Thoracic aorta (tissue), 2 donors: Measurements from ENCODE around the gene CEP128. TPM values are rescaled to one million over a fixed set of nuclear protein-coding genes. Genes with fewer than 3 reads are reported as not detected.

Experiments used
- ATAC-seq: fragments of 150-250 bp; one replicate; pipeline ENCODE4 v1.8.0; 2017; ENCODE audit warnings: low read depth; ENCODE audit not compliant: insufficient number of reproducible peaks, low FRiP score
- DNase-seq: peaks from one replicate; pipeline ENCODE4 v3.0.0-alpha.2; 2020; ENCODE audit warnings: low spot score
- H3K27ac ChIP-seq, 2 donors: fragments of 200-600 bp; sonication (generic); 1 replicate in 1 of 2; 2 replicates in 1 of 2; pipeline ENCODE4 v1.5.1; 2016; ENCODE audit warnings: mild to moderate bottlenecking in 2 of 2, moderate library complexity in 2 of 2
- H3K27me3 ChIP-seq: fragments of 200-600 bp; sonication (generic); replicated peaks from 2 replicates; pipeline ENCODE4 v1.6.0; 2016; ENCODE audit warnings: mild to moderate bottlenecking; ENCODE audit not compliant: insufficient read depth
- H3K36me3 ChIP-seq: fragments of 200-600 bp; sonication (generic); one replicate; pipeline ENCODE4 v1.5.1; 2016
- H3K4me1 ChIP-seq, 2 donors: fragments of 200-600 bp; sonication (generic); 1 replicate in 1 of 2; 2 replicates in 1 of 2; pipeline versions ENCODE4 v1.5.1 to v1.6.0; 2016; ENCODE audit warnings: low read depth in 2 of 2, mild to moderate bottlenecking in 1 of 2; ENCODE audit not compliant: control insufficient read depth in 1 of 2
- H3K4me3 ChIP-seq: fragments of 200-600 bp; sonication (generic); 2 replicates; pipeline ENCODE4 v1.5.1; 2016; ENCODE audit warnings: mild to moderate bottlenecking
- H3K9me3 ChIP-seq: fragments of 200-600 bp; sonication (generic); 2 replicates; pipeline ENCODE4 v1.5.1; 2016
- CTCF ChIP-seq: fragments of 200-600 bp; sonication (generic); IDR thresholded peaks from one replicate; pipeline ENCODE4 v1.5.1; 2019; ENCODE audit warnings: antibody characterized with exemption
- total RNA-seq, 2 donors: library from RNA; depleted of rRNA; stranded (reverse); fragments of >200 nt; gene quantifications; one replicate each; pipeline versions ENCODE4 v1.1.0 to v1.2.3, GENCODE V29; 2016

Gene CEP128
- total RNA-seq, 2 donors from 2014 or later, result 2.1 to 4.7 TPM

- H3K36me3 ChIP-seq, result no peaks in the 10 kb centered on the region
- no peak overlapping the region for H3K27ac ChIP-seq
- no peak overlapping the region for H3K4me3 ChIP-seq
- DNase-seq (no peak), ATAC-seq (no peak)
- H3K27me3 ChIP-seq, result no peaks in the 10 kb centered on the region
- H3K4me1 ChIP-seq, result no peaks in the 10 kb centered on the region
- H3K9me3 ChIP-seq, result no peaks in the 10 kb centered on the region
- no peak for TF ChIP-seq CTCF
Observed at GRCh38 chr14:80567905-80568536, 373.5 kb downstream of the CEP128 start.

- H3K4me1 ChIP-seq, result no peaks in the 10 kb centered on the region
- DNase-seq (no peak), ATAC-seq (no peak)
- H3K4me3 ChIP-seq, result no peak overlapping the region
- no peaks in the 10 kb centered on the region for H3K36me3 ChIP-seq
- TF ChIP-seq CTCF, result no peak
- no peaks in the 10 kb centered on the region for H3K27me3 ChIP-seq
- no peaks in the 10 kb centered on the region for H3K9me3 ChIP-seq
- no peak overlapping the region for H3K27ac ChIP-seq
Observed at GRCh38 chr14:80565001-80565400, 376.5 kb downstream of the CEP128 start.

- Histone ChIP-seq H3K27me3 (no peaks in the 10 kb centered on the region), H3K4me3 (no peak overlapping the region), H3K4me1 (no peaks in the 10 kb centered on the region), H3K27ac (no peak overlapping the region), H3K36me3 (no peaks in the 10 kb centered on the region), H3K9me3 (no peaks in the 10 kb centered on the region)
- DNase-seq, result no peak
- no peak for ATAC-seq
- TF ChIP-seq CTCF, result no peak
Observed at GRCh38 chr14:80564051-80564450, 377.5 kb downstream of the CEP128 start.

GRCh38 chr14:80560800-80561657 lies 380.5 kb downstream of the CEP128 start:
- no peak for TF ChIP-seq CTCF
- no peak for DNase-seq
- H3K9me3 ChIP-seq, result no peaks in the 10 kb centered on the region
- no peaks in the 10 kb centered on the region for H3K27me3 ChIP-seq
- H3K27ac ChIP-seq, result no peak overlapping the region
- H3K4me1 ChIP-seq, result no peaks in the 10 kb centered on the region
- H3K4me3 ChIP-seq, result no peak overlapping the region
- no peak for ATAC-seq
- H3K36me3 ChIP-seq, result no peaks in the 10 kb centered on the region

- Histone ChIP-seq H3K36me3 (no peaks in the 10 kb centered on the region), H3K4me1 (peaks cover 0 to 8% of the 10 kb centered on the region in 2 donors), H3K27ac (no peak overlapping the region), H3K27me3 (no peaks in the 10 kb centered on the region), H3K9me3 (no peaks in the 10 kb centered on the region), H3K4me3 (no peak overlapping the region)
- no peak for DNase-seq
- no peak for TF ChIP-seq CTCF
- no peak for ATAC-seq
Observed at GRCh38 chr14:80554139-80554538, 387.4 kb downstream of the CEP128 start.
